ENCODE data around the gene TRPM2.

TRPM2 gene

GRCh38 chr21:44366586-44367211, 13.3 kb downstream of the TRPM2 start:
- Histone ChIP-seq H3K4me1 (ENCODE audit: low read length) (no peaks in the 10 kb centered on the region), H3K9ac (ENCODE audit: low read length) (no peak overlapping the region), H3K9me3 (ENCODE audit: insufficient read depth, low read length) (peaks cover 3% of the 10 kb centered on the region; the same call in 1 of the 2 replicates), H3K4me3 (ENCODE audit: low read length) (no peak overlapping the region), H3K36me3 (replicated peaks; ENCODE audit: low read depth, low read length) (peaks cover 25% of the 10 kb centered on the region), H3K79me2 (ENCODE audit: low read length) (peaks cover 3% of the 10 kb centered on the region; the same call in 1 of the 2 replicates), H3K27ac (ENCODE audit: low read length) (no peak overlapping the region), H3K27me3 (ENCODE audit: low read depth, low read length) (no peaks in the 10 kb centered on the region), H2AFZ (ENCODE audit: low read depth, low read length) (no peak overlapping the region), H4K20me1 (ENCODE audit: insufficient read depth, low read length) (no peaks in the 10 kb centered on the region), H3K4me2 (ENCODE audit: low read length) (no peak overlapping the region)
- TF ChIP-seq EZH2phosphoT487 (IDR thresholded peaks at IDR 0.05; ENCODE audit: low read depth) = no peak
- TF ChIP-seq CTCF (IDR thresholded peaks at IDR 0.05; ENCODE audit: low read depth, low read length) = no peak

- no peaks in the 10 kb centered on the region for H3K27me3 ChIP-seq (ENCODE audit: low read depth, low read length)
- no peaks in the 10 kb centered on the region for H4K20me1 ChIP-seq (ENCODE audit: insufficient read depth, low read length)
- no peak overlapping the region for H3K9ac ChIP-seq (ENCODE audit: low read length)
- H3K36me3 ChIP-seq (replicated peaks; ENCODE audit: low read depth, low read length) = peaks cover 19% of the 10 kb centered on the region
- H3K4me1 ChIP-seq (ENCODE audit: low read length) = no peaks in the 10 kb centered on the region
- H2AFZ ChIP-seq (ENCODE audit: low read depth, low read length) = no peak overlapping the region
- TF ChIP-seq EZH2phosphoT487 (IDR thresholded peaks at IDR 0.05; ENCODE audit: low read depth) (no peak), CTCF (IDR thresholded peaks at IDR 0.05; ENCODE audit: low read depth, low read length) (no peak)
- no peak overlapping the region for H3K4me3 ChIP-seq (ENCODE audit: low read length)
- no peak overlapping the region for H3K4me2 ChIP-seq (ENCODE audit: low read length)
- H3K9me3 ChIP-seq (ENCODE audit: insufficient read depth, low read length) = no peaks in the 10 kb centered on the region
- no peak overlapping the region for H3K27ac ChIP-seq (ENCODE audit: low read length)
- H3K79me2 ChIP-seq (ENCODE audit: low read length) = peaks cover 2% of the 10 kb centered on the region; the same call in 1 of the 2 replicates
Observed at GRCh38 chr21:44368711-44369446, 15.5 kb downstream of the TRPM2 start.

DNA sequence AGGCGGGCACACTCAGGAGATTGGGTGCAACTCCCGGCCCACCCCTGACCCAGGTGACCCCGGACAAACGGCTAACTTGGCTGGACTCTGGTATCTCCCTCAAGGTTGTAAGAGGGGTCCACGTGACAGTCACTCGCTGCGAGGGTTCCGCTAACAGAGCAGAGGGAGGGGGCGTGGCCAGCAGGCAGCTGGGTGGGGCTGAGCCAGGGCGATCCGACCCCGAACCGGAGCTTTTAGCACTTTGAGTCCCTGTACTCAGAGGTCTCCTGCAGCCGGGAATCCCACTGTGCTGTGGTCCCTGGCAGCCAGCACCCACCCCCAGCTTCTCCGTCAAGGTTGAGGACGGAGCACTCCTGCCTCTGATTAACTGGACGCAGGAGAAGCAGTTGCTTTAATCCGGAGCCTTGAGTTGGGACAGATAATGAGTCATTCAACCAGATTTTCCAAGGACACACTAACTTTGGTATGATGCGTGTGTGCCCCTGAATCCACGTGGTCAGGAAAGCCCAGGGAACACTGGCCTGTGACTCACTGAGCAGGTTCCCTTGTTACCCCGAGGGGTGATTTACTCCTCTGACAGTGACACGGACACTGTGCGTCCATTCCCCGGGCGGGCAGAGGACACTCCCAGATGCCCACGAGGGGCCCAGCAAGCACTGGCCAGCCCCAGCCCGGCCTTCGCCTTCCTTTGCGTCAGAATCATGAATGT, 16.8 kb downstream of the TRPM2 start:
- Histone ChIP-seq H3K9me3 (ENCODE audit: insufficient read depth, low read length) (no peaks in the 10 kb centered on the region), H2AFZ (ENCODE audit: low read depth, low read length) (no peak overlapping the region), H3K4me1 (ENCODE audit: low read length) (no peaks in the 10 kb centered on the region), H3K27me3 (ENCODE audit: low read depth, low read length) (no peaks in the 10 kb centered on the region), H3K27ac (ENCODE audit: low read length) (no peak overlapping the region), H3K36me3 (replicated peaks; ENCODE audit: low read depth, low read length) (peaks cover 20% of the 10 kb centered on the region), H3K79me2 (ENCODE audit: low read length) (no peaks in the 10 kb centered on the region), H4K20me1 (ENCODE audit: insufficient read depth, low read length) (no peaks in the 10 kb centered on the region), H3K4me2 (ENCODE audit: low read length) (no peak overlapping the region), H3K9ac (ENCODE audit: low read length) (no peak overlapping the region), H3K4me3 (ENCODE audit: low read length) (no peak overlapping the region)
- TF ChIP-seq CTCF (IDR thresholded peaks at IDR 0.05; ENCODE audit: low read depth, low read length) (no peak), EZH2phosphoT487 (IDR thresholded peaks at IDR 0.05; ENCODE audit: low read depth) (no peak)

GRCh38 chr21:44370786-44371410, 17.5 kb downstream of the TRPM2 start:
- no peak overlapping the region for H3K9ac ChIP-seq (ENCODE audit: low read length)
- H3K27me3 ChIP-seq (ENCODE audit: low read depth, low read length) = no peaks in the 10 kb centered on the region
- no peak overlapping the region for H3K4me3 ChIP-seq (ENCODE audit: low read length)
- H2AFZ ChIP-seq (ENCODE audit: low read depth, low read length) = no peak overlapping the region
- peaks cover 26% of the 10 kb centered on the region for H3K36me3 ChIP-seq (replicated peaks; ENCODE audit: low read depth, low read length)
- no peaks in the 10 kb centered on the region for H4K20me1 ChIP-seq (ENCODE audit: insufficient read depth, low read length)
- no peak overlapping the region for H3K27ac ChIP-seq (ENCODE audit: low read length)
- no peaks in the 10 kb centered on the region for H3K79me2 ChIP-seq (ENCODE audit: low read length)
- no peak for TF ChIP-seq CTCF (IDR thresholded peaks at IDR 0.05; ENCODE audit: low read depth, low read length)
- TF ChIP-seq EZH2phosphoT487 (IDR thresholded peaks at IDR 0.05; ENCODE audit: low read depth) = no peak
- no peaks in the 10 kb centered on the region for H3K9me3 ChIP-seq (ENCODE audit: insufficient read depth, low read length)
- H3K4me1 ChIP-seq (ENCODE audit: low read length) = no peaks in the 10 kb centered on the region
- no peak overlapping the region for H3K4me2 ChIP-seq (ENCODE audit: low read length)

All from OCI-LY3 (cell line).